HL-60 (cell line): ENCODE data around the gene RNF180.

Source experiments
- DNase-seq, 2 experiments: peaks; one replicate each; pipeline ENCODE4 v3.0.0-alpha.2; 2010 to 2020; ENCODE audit warnings: low read depth in 1 of 2, low spot score in 1 of 2
- H3K27ac ChIP-seq: fragments of 250-450 bp; sonication (Bioruptor Pico); replicated peaks from 2 replicates; pipeline ENCODE4 v1.5.1; 2020; ENCODE audit warnings: mild to moderate bottlenecking, moderate library complexity
- H3K27me3 ChIP-seq: fragments of 250-450 bp; sonication (Bioruptor Pico); 2 replicates; pipeline ENCODE4 v1.5.1; 2021; ENCODE audit warnings: mild to moderate bottlenecking, moderate library complexity; ENCODE audit not compliant: insufficient read depth, poor library complexity, severe bottlenecking
- H3K4me3 ChIP-seq: replicated peaks from 2 replicates; pipeline ENCODE4 v1.5.1; 2011; ENCODE audit warnings: mild to moderate bottlenecking, control low read depth, low read length; ENCODE audit not compliant: insufficient read depth
- GABPA ChIP-seq: IDR thresholded peaks from 2 replicates; pipeline ENCODE4 v1.6.1; 2012; ENCODE audit warnings: low read depth
- POLR2AphosphoS5 ChIP-seq: IDR thresholded peaks from 2 replicates; pipeline ENCODE4 v1.6.1; 2012; ENCODE audit warnings: low read depth
- SPI1 ChIP-seq: IDR thresholded peaks from 2 replicates; pipeline ENCODE4 v1.6.1; 2012; ENCODE audit warnings: low read depth, mild to moderate bottlenecking, borderline replicate concordance
- long read RNA-seq: library from polyadenylated mRNA; unstranded; transcript quantifications from one replicate; pipeline ENCODE4 v2.0.0, GENCODE V29; 2020
- TF ChIP-seq, protein P1 (sequence below): IDR thresholded peaks from one replicate; pipeline ENCODE4 v1.5.1; 2011; ENCODE audit warnings: low read length, control low read depth, inconsistent platforms; ENCODE audit not compliant: insufficient read depth
- TF ChIP-seq, protein P2 (sequence below): IDR thresholded peaks from 2 replicates; pipeline ENCODE4 v1.6.1; 2012; ENCODE audit warnings: low read depth; ENCODE audit not compliant: insufficient replicate concordance

RNF180 gene, protein sequence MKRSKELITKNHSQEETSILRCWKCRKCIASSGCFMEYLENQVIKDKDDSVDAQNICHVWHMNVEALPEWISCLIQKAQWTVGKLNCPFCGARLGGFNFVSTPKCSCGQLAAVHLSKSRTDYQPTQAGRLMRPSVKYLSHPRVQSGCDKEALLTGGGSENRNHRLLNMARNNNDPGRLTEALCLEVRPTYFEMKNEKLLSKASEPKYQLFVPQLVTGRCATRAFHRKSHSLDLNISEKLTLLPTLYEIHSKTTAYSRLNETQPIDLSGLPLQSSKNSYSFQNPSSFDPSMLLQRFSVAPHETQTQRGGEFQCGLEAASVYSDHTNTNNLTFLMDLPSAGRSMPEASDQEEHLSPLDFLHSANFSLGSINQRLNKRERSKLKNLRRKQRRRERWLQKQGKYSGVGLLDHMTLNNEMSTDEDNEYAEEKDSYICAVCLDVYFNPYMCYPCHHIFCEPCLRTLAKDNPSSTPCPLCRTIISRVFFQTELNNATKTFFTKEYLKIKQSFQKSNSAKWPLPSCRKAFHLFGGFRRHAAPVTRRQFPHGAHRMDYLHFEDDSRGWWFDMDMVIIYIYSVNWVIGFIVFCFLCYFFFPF
- long read RNA-seq: 0 reads

DNA sequence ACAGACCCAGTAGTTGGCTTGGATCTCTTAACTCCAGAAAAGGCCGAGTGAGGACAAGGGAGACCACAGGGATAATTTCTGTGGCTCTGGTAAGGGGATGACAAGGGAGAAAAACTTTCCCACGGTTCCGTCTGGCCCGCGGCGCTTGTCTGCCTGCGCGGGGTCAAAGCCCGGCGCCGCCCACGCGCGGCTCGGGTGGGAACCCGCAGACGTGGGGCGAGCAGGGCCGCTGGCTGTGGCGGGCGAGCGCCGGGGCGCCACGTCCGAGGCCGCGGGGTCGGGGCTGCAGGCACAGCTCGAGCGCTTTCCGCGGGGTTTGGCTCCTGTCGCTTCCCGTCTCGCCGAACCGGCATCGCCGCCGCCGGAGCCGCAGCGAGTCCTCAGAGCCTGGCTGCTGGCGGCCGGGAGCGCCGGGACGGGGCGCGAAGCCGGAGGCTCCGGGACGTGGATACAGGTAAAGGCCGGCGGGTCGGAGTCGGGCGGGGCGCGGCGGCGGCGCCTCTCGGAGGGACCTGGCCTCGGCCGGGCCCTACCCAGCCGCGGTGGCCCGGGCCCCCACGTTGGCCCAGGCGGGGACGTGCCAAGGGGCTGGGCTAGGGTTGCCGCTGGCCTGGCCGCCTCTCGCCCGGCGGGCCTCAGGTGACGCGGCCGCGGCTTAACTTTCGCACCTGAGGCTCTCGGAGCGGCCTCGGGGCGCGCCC, at the start of gene RNF180:
RNF180 (plus strand) TSS at position 344 of the 701 bp plus-strand sequence. CDS start 34,965 bp downstream, outside the sequence.
- TF ChIP-seq, protein P1, sequence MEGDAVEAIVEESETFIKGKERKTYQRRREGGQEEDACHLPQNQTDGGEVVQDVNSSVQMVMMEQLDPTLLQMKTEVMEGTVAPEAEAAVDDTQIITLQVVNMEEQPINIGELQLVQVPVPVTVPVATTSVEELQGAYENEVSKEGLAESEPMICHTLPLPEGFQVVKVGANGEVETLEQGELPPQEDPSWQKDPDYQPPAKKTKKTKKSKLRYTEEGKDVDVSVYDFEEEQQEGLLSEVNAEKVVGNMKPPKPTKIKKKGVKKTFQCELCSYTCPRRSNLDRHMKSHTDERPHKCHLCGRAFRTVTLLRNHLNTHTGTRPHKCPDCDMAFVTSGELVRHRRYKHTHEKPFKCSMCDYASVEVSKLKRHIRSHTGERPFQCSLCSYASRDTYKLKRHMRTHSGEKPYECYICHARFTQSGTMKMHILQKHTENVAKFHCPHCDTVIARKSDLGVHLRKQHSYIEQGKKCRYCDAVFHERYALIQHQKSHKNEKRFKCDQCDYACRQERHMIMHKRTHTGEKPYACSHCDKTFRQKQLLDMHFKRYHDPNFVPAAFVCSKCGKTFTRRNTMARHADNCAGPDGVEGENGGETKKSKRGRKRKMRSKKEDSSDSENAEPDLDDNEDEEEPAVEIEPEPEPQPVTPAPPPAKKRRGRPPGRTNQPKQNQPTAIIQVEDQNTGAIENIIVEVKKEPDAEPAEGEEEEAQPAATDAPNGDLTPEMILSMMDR: no peak
- no peak for TF ChIP-seq POLR2AphosphoS5
- no peak for TF ChIP-seq GABPA
- TF ChIP-seq, protein P2, sequence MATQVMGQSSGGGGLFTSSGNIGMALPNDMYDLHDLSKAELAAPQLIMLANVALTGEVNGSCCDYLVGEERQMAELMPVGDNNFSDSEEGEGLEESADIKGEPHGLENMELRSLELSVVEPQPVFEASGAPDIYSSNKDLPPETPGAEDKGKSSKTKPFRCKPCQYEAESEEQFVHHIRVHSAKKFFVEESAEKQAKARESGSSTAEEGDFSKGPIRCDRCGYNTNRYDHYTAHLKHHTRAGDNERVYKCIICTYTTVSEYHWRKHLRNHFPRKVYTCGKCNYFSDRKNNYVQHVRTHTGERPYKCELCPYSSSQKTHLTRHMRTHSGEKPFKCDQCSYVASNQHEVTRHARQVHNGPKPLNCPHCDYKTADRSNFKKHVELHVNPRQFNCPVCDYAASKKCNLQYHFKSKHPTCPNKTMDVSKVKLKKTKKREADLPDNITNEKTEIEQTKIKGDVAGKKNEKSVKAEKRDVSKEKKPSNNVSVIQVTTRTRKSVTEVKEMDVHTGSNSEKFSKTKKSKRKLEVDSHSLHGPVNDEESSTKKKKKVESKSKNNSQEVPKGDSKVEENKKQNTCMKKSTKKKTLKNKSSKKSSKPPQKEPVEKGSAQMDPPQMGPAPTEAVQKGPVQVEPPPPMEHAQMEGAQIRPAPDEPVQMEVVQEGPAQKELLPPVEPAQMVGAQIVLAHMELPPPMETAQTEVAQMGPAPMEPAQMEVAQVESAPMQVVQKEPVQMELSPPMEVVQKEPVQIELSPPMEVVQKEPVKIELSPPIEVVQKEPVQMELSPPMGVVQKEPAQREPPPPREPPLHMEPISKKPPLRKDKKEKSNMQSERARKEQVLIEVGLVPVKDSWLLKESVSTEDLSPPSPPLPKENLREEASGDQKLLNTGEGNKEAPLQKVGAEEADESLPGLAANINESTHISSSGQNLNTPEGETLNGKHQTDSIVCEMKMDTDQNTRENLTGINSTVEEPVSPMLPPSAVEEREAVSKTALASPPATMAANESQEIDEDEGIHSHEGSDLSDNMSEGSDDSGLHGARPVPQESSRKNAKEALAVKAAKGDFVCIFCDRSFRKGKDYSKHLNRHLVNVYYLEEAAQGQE: no peak
- TF ChIP-seq SPI1: no peak
- no peak for DNase-seq
- no peaks in the 10 kb centered on the region for H3K27me3 ChIP-seq
- no peak within 1 kb of the TSS for H3K4me3 ChIP-seq
- H3K27ac ChIP-seq: no peak within 1 kb of the TSS

DNA sequence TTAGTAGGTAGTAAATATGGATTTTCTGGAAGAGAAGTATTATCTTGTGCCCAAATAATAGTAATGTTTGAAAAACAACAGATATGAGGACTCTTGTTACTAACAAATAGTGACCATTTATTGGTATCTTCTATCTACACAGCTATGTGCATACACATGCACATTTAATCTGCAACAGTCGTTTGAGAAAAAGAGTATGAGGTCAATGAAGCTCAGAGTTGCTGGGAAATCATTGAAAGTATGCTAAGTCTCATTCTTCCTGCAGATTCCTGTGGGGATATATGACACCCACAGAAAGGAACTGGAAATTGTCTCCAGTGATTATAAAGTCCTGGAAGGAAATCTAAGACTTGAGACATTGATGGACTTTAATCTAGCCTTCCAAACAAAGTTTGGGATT, 40.1 kb upstream of the RNF180 start:
- Histone ChIP-seq H3K4me3 (no peak overlapping the region), H3K27me3 (no peaks in the 10 kb centered on the region), H3K27ac (no peak overlapping the region)
- TF ChIP-seq, protein P1: no peak
- TF ChIP-seq, protein P2: no peak
- TF ChIP-seq POLR2AphosphoS5 (no peak), SPI1 (no peak), GABPA (no peak)
- DNase-seq: no peak

DNA sequence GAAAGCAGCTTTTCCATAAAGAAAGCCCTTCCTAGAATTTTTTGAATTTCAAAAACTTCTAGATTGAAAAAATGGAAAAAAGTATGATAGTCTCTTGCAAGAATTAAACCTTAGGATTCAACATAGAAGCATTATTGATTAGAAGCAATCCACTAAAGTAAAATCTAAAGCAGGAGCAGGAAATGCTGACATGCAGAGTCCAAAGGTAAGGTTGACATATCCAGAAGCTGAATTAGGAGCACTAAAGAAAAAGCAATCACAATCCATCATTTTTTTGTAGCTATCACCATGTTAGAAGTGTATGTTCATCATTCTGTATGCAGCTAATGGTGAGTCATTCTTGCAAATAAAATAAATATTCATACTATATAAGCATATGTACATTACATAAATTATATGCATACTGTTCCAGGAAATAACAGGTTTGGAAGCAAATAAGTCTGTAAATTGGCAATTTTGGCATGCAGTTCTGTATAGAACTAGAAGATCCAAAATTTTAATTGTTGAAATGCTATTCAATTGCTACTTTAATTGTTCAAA, 39.4 kb upstream of the RNF180 start:
- no peak for DNase-seq
- no peak for TF ChIP-seq GABPA
- TF ChIP-seq, protein P1: no peak
- no peak for TF ChIP-seq SPI1
- TF ChIP-seq, protein P2: no peak
- no peak for TF ChIP-seq POLR2AphosphoS5
- Histone ChIP-seq H3K27me3 (no peaks in the 10 kb centered on the region), H3K27ac (no peak overlapping the region), H3K4me3 (no peak overlapping the region)
